K562 (cell line): ENCODE measurements around the gene LRIF1. TPM values are rescaled to one million over a fixed set of nuclear protein-coding genes. Genes with fewer than 3 reads are reported as not detected.

Experiments
- CUX1 ChIP-seq: fragments of 200-800 bp; sonication (Bioruptor generic); IDR thresholded peaks from 2 replicates; pipeline ENCODE4 v1.6.1; 2016; ENCODE audit warnings: missing genetic modification characterization, missing compliant biosample characterization
- ETV1 ChIP-seq: fragments of 450-650 bp; conservative IDR thresholded peaks from 2 replicates; pipeline ENCODE4 v1.6.1; 2016; ENCODE audit warnings: missing genetic modification characterization, control low read depth, low read depth, missing compliant biosample characterization
- MAFF ChIP-seq: IDR thresholded peaks from 2 replicates; pipeline ENCODE4 v1.6.1; 2012; ENCODE audit warnings: low read length, improper control_type of control experiment
- MTF1 ChIP-seq: fragments of 250-450 bp; sonication (Bioruptor Pico); IDR thresholded peaks from 2 replicates; pipeline ENCODE4 v1.9.0; 2021; ENCODE audit warnings: moderate library complexity, mild to moderate bottlenecking, inconsistent platforms, borderline replicate concordance
- NELFE ChIP-seq: IDR thresholded peaks from 2 replicates; pipeline ENCODE4 v1.6.1; 2011; ENCODE audit warnings: mild to moderate bottlenecking; ENCODE audit not compliant: insufficient read depth, insufficient read length
- OTX1 ChIP-seq: fragments of 450-650 bp; formaldehyde crosslinking; IDR thresholded peaks from 2 replicates; pipeline ENCODE4 v1.4.0; 2022; ENCODE audit warnings: mild to moderate bottlenecking
- POLR2AphosphoS5 ChIP-seq: IDR thresholded peaks from 2 replicates; pipeline ENCODE4 v1.6.1; 2011; ENCODE audit warnings: mild to moderate bottlenecking, low read depth, low read length, moderate library complexity; ENCODE audit not compliant: control insufficient read depth, insufficient read depth
- REST ChIP-seq, 2 experiments: fragments of 450-650 bp; formaldehyde crosslinking in 1 of 2; IDR thresholded peaks; 2 replicates each; pipeline versions ENCODE4 v1.4.0 to v1.6.1; 2014 to 2020; ENCODE audit warnings: mild to moderate bottlenecking in 2 of 2, borderline replicate concordance in 1 of 2, low read depth in 1 of 2
- SRSF3 ChIP-seq: fragments of 200-400 bp; formaldehyde crosslinking; IDR thresholded peaks from 2 replicates; pipeline ENCODE4 v1.6.1; 2016; ENCODE audit warnings: mild to moderate bottlenecking, low read length, moderate library complexity; ENCODE audit not compliant: insufficient read depth
- TGIF2 ChIP-seq: sonication (generic); formaldehyde crosslinking; IDR thresholded peaks from 2 replicates; pipeline ENCODE4 v1.8.1; 2022; ENCODE audit warnings: mild to moderate bottlenecking, missing genetic modification reagents, moderate library complexity
- ZBTB17 ChIP-seq: fragments of 450-650 bp; formaldehyde crosslinking; IDR thresholded peaks from 2 replicates; pipeline ENCODE4 v1.4.0; 2020; ENCODE audit warnings: mild to moderate bottlenecking
- ZNF134 ChIP-seq: fragments of 250-450 bp; sonication (Bioruptor Pico); conservative IDR thresholded peaks from 2 replicates; pipeline ENCODE4 v1.4.0; 2020
- ZNF644 ChIP-seq: fragments of 200-800 bp; sonication (Bioruptor generic); IDR thresholded peaks from 2 replicates; pipeline ENCODE4 v1.6.1; 2016; ENCODE audit warnings: low read depth, missing genetic modification characterization, missing compliant biosample characterization
- polyA plus RNA-seq, 8 experiments: library from polyadenylated mRNA; depleted of rRNA in 4 of 8; stranded (reverse) in 5 of 8; unstranded in 3 of 8; fragments of >200 nt; fragmentation: Nextera tagmentation in 2 of 8; fragmentation: Illumina TruSeq in 1 of 8; extraction: Ambion mirVana in 2 of 8; extraction: Trizol in 1 of 8; gene quantifications; 2 replicates each; pipeline versions ENCODE4 v1.2.1 to v1.2.3, GENCODE V29; 2011 to 2014; ENCODE audit warnings: inconsistent platforms in 1 of 8, missing spikeins in 1 of 8
- total RNA-seq, 7 experiments: library from RNA; depleted of rRNA in 6 of 7; stranded (reverse); fragments of >200 nt in 6 of 7; fragmentation: Illumina TruSeq in 2 of 7; extraction: Trizol in 2 of 7; gene quantifications; 2 replicates each; pipeline versions ENCODE4 v1.2.1 to v1.2.3, GENCODE V29; 2011 to 2021; ENCODE audit warnings: low replicate concordance in 1 of 7

LRIF1 gene
- total and polyA plus RNA-seq, 9 of the 15 experiments (the other 6 are each of a cell fraction or from before 2014, with no cell fraction given): 35.6 to 88.8 (median 74.1) TPM

DNA sequence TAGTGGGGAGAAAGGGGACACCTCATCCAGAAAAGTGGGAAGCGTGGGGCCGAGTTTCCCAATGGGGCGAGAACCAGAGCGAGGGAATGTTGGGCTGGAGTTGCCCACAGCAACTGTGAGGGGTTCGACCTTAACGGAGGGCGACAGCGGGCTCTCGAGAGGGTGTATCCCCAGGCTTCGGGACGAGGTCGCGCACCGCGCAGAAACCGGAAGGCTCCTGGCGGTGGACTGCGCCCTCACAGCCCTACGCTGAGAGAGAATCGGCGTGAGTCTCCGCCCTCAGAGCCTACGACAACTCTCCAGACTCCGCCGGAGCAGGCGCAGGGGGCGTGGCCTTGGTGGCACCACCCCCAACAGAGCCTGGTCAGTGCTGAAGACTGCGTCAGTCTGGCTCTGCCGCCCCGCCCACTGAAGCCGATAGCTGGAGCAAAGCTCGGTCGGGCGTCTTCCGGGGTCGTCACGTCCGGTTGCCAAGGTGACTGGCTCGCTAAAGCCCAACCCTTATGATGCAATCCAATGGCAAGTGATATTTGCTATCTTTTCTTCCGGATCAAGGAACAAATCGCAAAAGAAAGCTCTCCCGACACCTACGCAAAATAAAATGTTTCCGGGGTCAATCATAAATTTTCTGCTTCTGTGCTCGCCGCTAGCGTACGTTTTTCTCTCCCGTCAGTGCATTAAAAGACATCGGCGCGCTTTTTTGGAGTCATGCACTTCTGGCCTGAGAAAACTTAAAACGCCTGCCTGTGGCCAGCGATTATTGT, at the start of gene LRIF1 (continued):
- TF ChIP-seq CUX1: 0 out of 2 replicates have a peak, but pooled peaks have one; percentile 6
- 0 out of 2 replicates have a peak, but pooled peaks have one; percentile 5 for TF ChIP-seq SRSF3
- TF ChIP-seq NELFE: no peak
- TF ChIP-seq ETV1 (tag): peak; percentile 89
- no peak for TF ChIP-seq ZNF134
- TF ChIP-seq MTF1 (CRISPR knock-in tag): no peak
- peak; percentile 95 for TF ChIP-seq POLR2AphosphoS5
- TF ChIP-seq ZBTB17 (CRISPR knock-in tag): peak; percentile 80
- TF ChIP-seq TGIF2 (CRISPR knock-in tag): no peak
- TF ChIP-seq MAFF: no peak
- peak; percentile 84 for TF ChIP-seq OTX1
- TF ChIP-seq REST (IDR thresholded peaks at IDR 0.05; ENCODE audit: borderline replicate concordance): no peak; the same call in 1 of the 2 replicates
- peak; percentile 51; the same call in 1 of the 2 replicates for TF ChIP-seq REST (CRISPR knock-in tag; IDR thresholded peaks at IDR 0.05; ENCODE audit: low read depth)
- 0 out of 2 replicates have a peak, but pooled peaks have one; percentile 43 for TF ChIP-seq ZNF644
